Activated T-helper 17 cell treated with anti-CD3 and anti-CD28 coated beads, Interleukin-2, amount 50 U/mL, for 72 hours (primary cell): Measurements from ENCODE around the gene TRIM62. TPM values are rescaled to one million over a fixed set of nuclear protein-coding genes. Genes with fewer than 3 reads are reported as not detected.

Source experiments
- ATAC-seq: fragments of 150-1000 bp; cut with Tn5 transposase; replicated peaks from 2 replicates; pipeline ENCODE4 v1.10.0; 2021; ENCODE audit warnings: mild to moderate bottlenecking, moderate library complexity
- H3K27ac Mint-ChIP-seq: one replicate; pipeline ENCODE4 v1.8.0; 2022; ENCODE audit warnings: mixed read lengths
- H3K27me3 Mint-ChIP-seq: one replicate; pipeline ENCODE4 v1.8.0; 2022; ENCODE audit warnings: mixed read lengths
- H3K36me3 Mint-ChIP-seq: one replicate; pipeline ENCODE4 v1.8.0; 2022; ENCODE audit warnings: low read depth, mild to moderate bottlenecking, mixed read lengths
- H3K4me1 Mint-ChIP-seq: one replicate; pipeline ENCODE4 v1.8.0; 2022; ENCODE audit warnings: mixed read lengths
- H3K4me3 Mint-ChIP-seq: one replicate; pipeline ENCODE4 v1.8.0; 2022; ENCODE audit warnings: mild to moderate bottlenecking, mixed read lengths
- H3K9me3 Mint-ChIP-seq: one replicate; pipeline ENCODE4 v1.8.0; 2022; ENCODE audit warnings: mixed read lengths
- total RNA-seq, 2 donors: library from RNA; stranded (reverse); gene quantifications; one replicate each; pipeline ENCODE4 v1.2.3, GENCODE V29; 2022

TRIM62 gene
- total RNA-seq, 2 donors from 2014 or later: 4.3 to 6.5 TPM

GRCh38 chr1:33096363-33097005 lies 85.4 kb downstream of the TRIM62 start:
- H3K9me3 Mint-ChIP-seq: no peaks in the 10 kb centered on the region
- no peak for ATAC-seq
- no peak overlapping the region for H3K4me3 Mint-ChIP-seq
- H3K27me3 Mint-ChIP-seq: no peaks in the 10 kb centered on the region
- peaks cover 17% of the 10 kb centered on the region for H3K4me1 Mint-ChIP-seq
- no peaks in the 10 kb centered on the region for H3K36me3 Mint-ChIP-seq
- no peak overlapping the region for H3K27ac Mint-ChIP-seq

Other genes starting within 250 kb of the TRIM62 start
- 10 to 100 TPM; 32.2 to 65.6 TPM for gene RNF19B, start 217.2 kb downstream of the TRIM62 start, total RNA-seq
- 100 to 1,000 TPM; 304 to 372 TPM for gene AK2, start 145.2 kb downstream of the TRIM62 start, total RNA-seq
- gene AZIN2, start 100.9 kb downstream of the TRIM62 start, total RNA-seq: 1 to 10 TPM; 3.4 to 3.7 TPM
- 1 to 10 TPM; 3.6 to 4.3 TPM for gene ZNF362, start 74.4 kb upstream of the TRIM62 start, total RNA-seq
- not detected for gene A3GALT2, start 139.1 kb upstream of the TRIM62 start, total RNA-seq
- 10 to 100 TPM; 21.4 to 27.3 TPM for gene PHC2, start 249.1 kb upstream of the TRIM62 start, total RNA-seq